Epidermal melanocyte (primary cell): Measurements from ENCODE around the gene CGB7.
A peak's percentile ranks its signal among the peaks of the same experiment; 100 is the strongest.
"Not testable (repeated sequence)": the region's sequence is repeated elsewhere in the genome, so short reads cannot be mapped to it uniquely, and the experiment has no call there.

ENCODE experiments used
- DNase-seq: peaks from one replicate; pipeline ENCODE4 v3.0.0; 2011; ENCODE audit warnings: low spot score; ENCODE audit not compliant: insufficient read length

The CGB7 gene

GRCh38 chr19:49073514-49074378 lies 16.2 kb upstream of the CGB7 start:
- DNase-seq = peak; percentile 8

DNA sequence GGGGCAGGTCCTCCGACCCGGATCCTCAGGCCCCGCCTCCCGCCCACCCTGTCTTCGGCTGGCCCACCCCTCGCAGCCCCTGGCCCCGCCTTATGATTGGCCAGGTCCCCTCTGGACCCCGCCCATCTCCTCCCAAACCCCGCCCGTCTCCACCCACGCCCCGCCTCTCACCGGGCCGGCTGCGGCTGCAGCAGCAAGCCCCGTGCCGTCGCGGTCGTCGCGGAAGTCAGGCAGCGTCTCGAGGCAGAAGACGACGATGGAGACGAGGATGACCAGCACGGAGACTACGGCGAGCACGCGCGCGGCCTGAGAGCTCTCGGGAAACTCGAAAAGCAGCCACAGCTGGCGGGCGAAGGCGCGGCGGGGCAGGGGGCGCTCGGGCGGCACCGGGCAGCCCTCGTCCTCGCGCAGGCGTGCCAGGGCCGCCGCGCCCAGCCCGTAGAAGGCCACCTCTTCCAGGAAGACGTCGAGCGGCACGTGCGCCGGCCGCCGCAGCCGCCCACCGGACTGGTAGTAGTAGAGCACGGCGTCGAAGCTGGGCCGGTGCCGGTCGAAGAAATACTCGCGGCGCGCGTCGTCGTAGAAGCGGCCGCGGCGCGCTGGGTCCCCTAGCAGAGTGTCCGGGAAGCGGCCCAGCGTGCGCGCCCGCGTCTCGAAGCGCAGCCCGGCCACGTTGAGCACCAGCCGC lies 14.5 kb upstream of the CGB7 start:
- DNase-seq = peak; percentile 9

- no peak for DNase-seq
These were observed 12.9 kb upstream of the CGB7 start for GRCh38 chr19:49070416-49070815.

DNA sequence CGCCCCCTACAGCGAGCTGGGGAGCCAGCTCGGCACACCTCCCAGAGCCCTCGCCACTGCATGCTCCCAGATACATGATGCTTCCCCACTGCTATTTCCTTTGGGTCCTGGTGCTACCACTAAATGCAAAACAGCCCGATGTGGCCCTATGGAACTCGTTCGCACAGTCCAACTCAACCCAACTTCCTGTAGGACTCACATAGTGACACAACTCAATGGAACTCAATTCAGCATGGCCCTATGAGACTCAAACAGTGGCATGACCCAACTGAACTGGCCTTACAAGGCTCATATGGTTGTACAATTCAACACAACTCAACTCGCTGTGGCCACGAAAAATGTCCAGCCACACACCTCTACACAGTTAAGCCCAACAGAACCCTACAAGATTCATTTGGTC lies 11.5 kb upstream of the CGB7 start:
- no peak for DNase-seq

DNA sequence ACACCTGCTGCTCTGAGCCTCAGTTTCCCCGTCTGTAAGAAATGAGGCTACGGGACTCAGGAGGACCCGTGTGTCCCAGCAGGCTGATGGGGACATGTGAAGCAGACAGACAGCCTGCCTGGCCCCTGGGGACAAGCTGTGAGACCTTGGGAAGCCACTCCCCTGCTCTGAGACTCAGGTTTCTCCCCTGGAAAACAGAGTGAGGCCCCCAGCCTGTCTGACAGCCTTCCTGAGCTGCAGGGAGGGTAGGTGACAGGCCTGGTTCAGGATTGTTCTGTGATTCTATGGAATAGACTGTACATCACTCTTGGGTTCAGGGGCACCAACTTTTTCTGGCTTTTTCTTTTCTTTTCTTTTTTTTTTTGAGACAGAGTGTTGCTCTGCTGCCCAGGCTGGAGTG lies 10.0 kb upstream of the CGB7 start:
- peak; percentile 19 for DNase-seq

- peak; percentile 17 for DNase-seq
These were observed 8.5 kb upstream of the CGB7 start for GRCh38 chr19:49065905-49066512.

DNA sequence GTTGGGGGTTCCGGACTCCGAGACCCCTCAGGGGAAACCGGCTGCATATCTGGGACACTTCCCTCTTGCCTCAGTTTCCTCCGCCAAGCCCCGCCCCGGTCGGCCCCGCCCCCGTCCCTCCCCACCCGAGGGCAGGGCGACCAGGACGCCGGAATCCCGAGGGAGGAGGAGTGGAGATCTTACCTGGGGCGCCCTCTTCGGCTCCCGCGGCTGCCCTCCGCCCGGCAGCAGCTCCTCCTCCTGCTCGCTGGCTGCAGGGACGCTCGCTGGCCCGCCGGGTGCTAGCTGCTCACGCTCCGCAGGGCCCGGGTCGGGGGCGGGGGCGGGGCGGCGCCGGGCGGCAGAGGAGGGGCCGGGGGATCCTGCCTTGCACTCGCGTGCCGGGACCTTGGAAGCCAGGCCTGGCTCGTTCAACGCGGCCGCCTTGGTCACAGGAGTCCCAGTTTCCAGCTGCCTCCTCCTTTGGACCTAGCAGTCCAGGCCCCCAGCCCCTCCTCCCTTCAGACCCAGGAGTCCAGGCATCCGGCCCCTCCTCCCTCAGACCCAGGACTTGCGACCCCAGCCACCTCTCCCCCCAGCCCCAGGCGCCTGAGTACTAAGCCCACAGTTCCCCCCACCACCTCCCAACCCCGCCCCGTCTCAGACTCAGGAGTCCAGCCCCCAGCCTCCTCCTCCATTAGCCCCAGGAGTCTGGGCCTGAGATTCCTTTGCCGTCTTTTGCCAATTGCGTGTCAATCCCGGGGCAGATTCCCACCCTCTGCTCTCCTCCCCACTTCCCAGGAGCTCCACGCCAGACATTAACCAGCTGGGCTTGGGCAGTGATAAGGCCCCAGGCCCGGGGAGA lies 7.4 kb upstream of the CGB7 start, which contains the start of gene NTF4:
Gene NTF4, minus strand, starts transcription at position 51 of the 844 bp plus-strand sequence. CDS start 2,821 bp downstream, outside the sequence.
- peak; percentile 30 for DNase-seq

DNA sequence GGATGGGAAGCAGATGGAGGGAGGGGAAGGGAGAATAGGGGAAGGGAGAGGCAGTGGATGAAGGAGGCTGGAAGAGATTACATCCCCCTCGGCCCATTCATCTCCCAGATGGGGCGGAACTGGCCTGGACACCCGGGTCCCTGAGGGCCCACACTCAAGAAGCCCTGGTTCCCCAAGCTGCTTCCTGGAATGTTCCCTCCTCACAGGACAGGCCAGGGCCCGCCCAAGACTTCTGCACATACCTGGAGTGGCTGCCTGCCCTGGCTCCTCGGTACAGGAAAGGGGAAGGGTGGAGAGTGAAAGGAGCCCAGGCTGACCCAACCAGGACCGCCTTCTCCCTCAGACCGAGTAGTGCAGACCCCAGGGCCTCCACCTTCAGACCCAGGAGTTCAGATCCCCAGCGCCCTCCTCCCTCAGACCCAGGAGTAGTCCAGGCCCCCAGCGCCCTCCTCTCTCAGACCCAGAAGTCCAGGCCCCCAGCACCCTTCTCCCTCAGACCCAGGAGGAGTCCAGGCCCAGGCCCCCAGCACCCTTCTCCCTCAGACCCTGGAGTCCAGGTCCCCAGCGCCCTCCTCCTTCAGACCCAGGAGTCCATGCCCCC lies 6.6 kb upstream of the CGB7 start:
- peak; percentile 14 for DNase-seq

DNA sequence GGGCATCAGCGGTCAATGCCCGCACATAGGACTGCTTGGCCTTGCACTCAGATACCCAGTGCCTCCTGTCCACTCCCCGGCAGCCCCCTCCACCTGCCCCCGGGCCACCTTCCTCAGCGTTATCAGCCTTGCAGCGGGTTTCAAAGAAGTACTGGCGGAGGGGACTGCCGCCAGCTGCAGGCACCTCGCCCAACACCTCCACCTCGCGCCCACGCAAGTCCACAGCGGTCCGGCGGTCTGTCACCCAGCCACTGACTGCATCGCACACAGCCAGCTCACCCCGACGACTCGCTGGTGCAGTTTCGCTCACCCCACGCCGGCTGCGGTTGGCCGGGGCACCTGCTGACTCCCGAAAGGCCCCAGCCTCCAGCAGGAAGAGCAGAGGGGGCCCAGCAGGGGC lies 3.9 kb upstream of the CGB7 start:
- peak; percentile 3 for DNase-seq

- DNase-seq = no peak
These were observed 3.5 kb upstream of the CGB7 start for GRCh38 chr19:49061000-49061399.

DNA sequence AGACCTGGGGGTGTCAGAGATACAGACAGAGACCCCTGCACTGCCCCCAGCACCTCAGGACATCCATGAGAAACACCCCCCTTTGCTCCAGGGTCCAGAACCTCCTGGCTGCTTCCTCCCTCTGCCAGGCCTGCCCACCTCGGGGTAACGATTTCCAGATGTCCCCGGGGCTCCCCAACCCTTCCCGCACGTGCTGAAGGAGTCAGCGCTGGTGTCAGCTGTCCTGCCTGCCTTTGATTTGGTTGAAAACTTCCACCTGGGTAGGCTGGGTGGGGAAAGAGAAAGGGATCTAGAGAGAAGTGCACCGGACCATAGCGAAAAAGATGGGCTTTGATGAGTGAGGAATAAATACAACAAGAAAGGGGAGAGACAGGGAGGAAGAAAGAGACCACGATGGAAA lies 1.5 kb upstream of the CGB7 start:
- DNase-seq = peak; percentile 15

DNA sequence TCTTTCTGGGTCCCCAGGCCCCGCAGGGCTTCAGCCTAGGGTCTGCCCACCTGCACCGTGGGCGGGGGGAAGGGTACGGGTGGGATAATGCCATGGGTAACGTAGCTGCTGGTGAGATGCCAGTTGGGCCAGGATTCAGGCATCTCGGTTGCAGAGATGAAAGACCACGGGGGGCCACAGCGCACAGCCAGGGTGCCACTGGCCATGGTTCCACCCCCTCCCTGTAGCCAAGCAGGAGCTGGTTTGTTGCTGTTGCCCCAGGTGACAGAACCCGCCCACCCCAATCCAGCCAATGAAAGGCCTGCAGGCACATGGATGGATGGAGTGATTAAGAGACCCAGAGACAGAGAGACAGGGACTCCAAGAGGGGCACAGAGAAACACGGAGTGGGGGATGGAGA lies 1.0 kb upstream of the CGB7 start:
- peak; percentile 24 for DNase-seq

DNA sequence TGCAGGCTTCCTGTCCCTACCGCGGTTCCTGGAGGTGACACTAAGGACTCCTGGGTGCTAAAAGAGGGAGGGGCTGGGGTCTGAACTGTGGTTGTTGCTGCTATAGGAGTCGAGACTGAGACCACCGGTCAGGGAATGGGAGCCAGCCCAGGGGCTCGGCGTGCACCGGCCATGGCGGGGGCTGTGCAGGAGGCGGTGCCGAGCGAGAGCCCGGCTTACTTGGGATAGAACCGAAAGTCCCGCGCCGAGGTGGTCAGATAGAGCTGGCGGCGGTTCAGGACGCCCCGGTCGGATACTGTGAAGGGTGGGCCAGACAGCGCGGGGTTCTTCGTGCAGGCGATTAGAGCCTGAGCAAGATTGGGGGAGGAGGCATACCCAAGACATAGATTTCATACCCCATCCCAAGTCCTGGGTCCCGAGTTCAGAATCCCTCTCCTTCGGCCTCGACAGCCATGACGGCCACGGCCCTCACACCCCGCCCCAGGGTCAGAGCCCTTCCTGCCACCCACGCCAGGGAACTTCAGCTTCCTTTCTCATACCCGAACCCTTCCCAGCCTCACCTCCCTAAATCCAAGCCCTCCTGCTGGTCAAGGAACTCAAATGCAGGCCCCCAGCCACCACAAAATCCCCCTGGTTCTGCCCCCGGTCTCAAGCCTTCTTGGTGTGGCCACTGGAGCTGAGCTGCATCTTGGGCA lies 500 bp downstream of the CGB7 start:
- peak; percentile 6 for DNase-seq

DNA sequence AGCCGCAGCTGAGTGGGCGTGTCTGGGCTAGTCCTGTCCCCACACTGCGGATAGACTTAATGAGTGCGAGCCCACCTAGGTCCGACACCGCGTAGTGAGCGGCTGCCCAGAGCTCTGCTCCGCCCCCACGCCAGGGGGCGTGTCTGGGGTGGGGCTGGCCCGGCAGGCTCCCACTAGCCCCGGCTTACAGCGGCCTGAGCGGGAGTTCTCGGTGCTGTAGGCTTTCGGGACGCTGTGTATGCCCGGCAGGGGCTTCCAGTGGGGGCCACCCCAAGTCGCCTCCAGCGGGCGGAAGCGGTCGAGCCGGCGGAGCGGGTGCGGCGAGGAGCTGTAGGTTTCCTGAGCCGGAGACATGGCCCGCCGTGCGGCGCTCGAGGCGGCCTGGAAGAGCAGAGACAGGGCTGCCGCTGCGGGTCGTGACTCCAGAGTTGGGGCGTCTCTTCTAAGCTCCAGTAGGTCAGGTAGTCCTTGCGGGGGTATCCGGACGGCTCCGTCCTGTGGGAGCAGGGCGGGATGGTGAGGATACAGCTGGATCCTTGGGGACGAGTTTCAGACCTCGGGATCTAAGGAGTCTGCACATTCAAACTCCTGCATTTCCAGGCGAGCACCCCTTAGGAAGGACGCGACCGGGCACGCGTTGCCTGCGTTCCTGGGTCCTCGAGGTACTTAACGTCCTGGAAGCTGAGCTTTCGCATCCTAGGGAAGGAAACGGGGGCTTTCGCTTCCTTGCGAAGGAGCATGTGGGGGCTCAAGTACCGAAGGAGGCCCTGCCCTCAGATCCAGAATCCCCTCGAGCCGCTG lies 1.2 kb downstream of the CGB7 start:
- peak; percentile 84 for DNase-seq

- DNase-seq = not testable (repeated sequence)
These were observed 7.0 kb downstream of the CGB7 start for GRCh38 chr19:49050376-49051033.

GRCh38 chr19:49049834-49050233 lies 7.7 kb downstream of the CGB7 start:
- not testable (repeated sequence) for DNase-seq

DNA sequence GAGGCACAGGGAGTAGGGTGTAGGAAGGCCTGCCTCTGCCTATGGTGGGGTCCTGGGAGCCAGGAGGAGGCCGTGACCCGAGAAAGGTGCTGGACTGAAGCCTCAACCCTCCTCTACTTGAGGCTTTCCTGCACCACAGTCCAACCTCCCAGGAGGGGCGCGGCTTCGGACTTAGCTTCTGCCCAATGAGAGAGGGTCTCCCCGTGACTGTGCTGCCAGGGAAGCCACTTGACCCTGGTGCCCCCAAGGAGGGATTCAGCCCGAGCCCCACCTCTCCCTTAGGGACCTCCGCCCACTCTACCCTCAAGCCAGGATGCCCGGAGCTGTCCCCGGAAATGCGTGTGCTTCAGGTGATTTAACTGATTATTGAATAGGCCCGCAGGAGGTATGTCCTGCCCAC lies 8.5 kb downstream of the CGB7 start, which contains the start of gene CGB8:
Gene CGB8, minus strand, starts transcription at position 101 of the 400 bp plus-strand sequence. CDS start 372 bp downstream, outside the sequence.
- not testable (repeated sequence) for DNase-seq

DNA sequence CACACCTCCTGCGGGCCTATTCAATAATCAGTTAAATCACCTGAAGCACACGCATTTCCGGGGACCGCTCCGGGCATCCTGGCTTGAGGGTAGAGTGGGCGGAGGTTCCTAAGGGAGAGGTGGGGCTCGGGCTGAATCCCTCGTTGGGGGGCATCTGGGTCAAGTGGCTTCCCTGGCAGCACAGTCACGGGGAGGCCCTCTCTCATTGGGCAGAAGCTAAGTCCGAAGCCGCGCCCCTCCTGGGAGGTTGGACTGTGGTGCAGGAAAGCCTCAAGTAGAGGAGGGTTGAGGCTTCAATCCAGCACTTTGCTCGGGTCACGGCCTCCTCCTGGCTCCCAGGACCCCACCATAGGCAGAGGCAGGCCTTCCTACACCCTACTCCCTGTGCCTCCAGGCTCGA lies 14.0 kb downstream of the CGB7 start, which contains the start of gene CGB5:
Gene CGB5, plus strand, starts transcription at position 301 of the 400 bp plus-strand sequence. CDS start 362 bp downstream, outside the sequence.
- DNase-seq = not testable (repeated sequence)
